HG03558 (cell line): ENCODE data around the gene RACK1.
"Not testable (repeated sequence)": the region's sequence is repeated elsewhere in the genome, so short reads cannot be mapped to it uniquely, and the experiment has no call there.

Experiments used
- ATAC-seq: cut with Tn5 transposase; IDR thresholded peaks from one replicate; pipeline ENCODE4 v1.9.1; 2021; ENCODE audit warnings: moderate number of reproducible peaks; ENCODE audit not compliant: unreplicated experiment; ENCODE audit errors: extremely low read depth

RACK1 gene

GRCh38 chr5:181243564-181244343, at the start of gene RACK1:
Gene RACK1, minus strand, starts transcription at chr5:181243906. Its CDS starts 106 bp downstream, at chr5:181243800.
- ATAC-seq = peak; percentile 51

GRCh38 chr5:181287331-181287730, 43.6 kb upstream of the RACK1 start:
- not testable (repeated sequence) for ATAC-seq

GRCh38 chr5:181285962-181286705, 42.4 kb upstream of the RACK1 start:
- ATAC-seq = not testable (repeated sequence)

GRCh38 chr5:181283841-181284755, 40.4 kb upstream of the RACK1 start:
- ATAC-seq = not testable (repeated sequence)

GRCh38 chr5:181283347-181283746, 39.6 kb upstream of the RACK1 start:
- no peak for ATAC-seq

GRCh38 chr5:181282874-181283273, 39.2 kb upstream of the RACK1 start:
- no peak for ATAC-seq

GRCh38 chr5:181282415-181282814, 38.7 kb upstream of the RACK1 start:
- ATAC-seq = not testable (repeated sequence)

- no peak for ATAC-seq
These were observed 38.2 kb upstream of the RACK1 start for GRCh38 chr5:181281984-181282316.

GRCh38 chr5:181281077-181281983, 37.6 kb upstream of the RACK1 start:
- no peak for ATAC-seq

GRCh38 chr5:181280251-181280762, 36.6 kb upstream of the RACK1 start:
- ATAC-seq = no peak

- ATAC-seq = not testable (repeated sequence)
These were observed 29.7 kb upstream of the RACK1 start for GRCh38 chr5:181273433-181273744.

GRCh38 chr5:181271081-181271480, 27.4 kb upstream of the RACK1 start:
- no peak for ATAC-seq

- not testable (repeated sequence) for ATAC-seq
These were observed 24.2 kb upstream of the RACK1 start for GRCh38 chr5:181267907-181268306.

GRCh38 chr5:181267291-181267904, 23.7 kb upstream of the RACK1 start:
- not testable (repeated sequence) for ATAC-seq

GRCh38 chr5:181265092-181265671, 21.5 kb upstream of the RACK1 start:
- no peak for ATAC-seq

GRCh38 chr5:181263633-181264032, 19.9 kb upstream of the RACK1 start:
- ATAC-seq = no peak

GRCh38 chr5:181261320-181262049, 17.8 kb upstream of the RACK1 start:
- peak; percentile 18 for ATAC-seq

- peak; percentile 70 for ATAC-seq
These were observed 17.1 kb upstream of the RACK1 start, which contains the start of gene TRIM52 for GRCh38 chr5:181260720-181261319. Gene TRIM52, minus strand, starts transcription at chr5:181261143. Its CDS starts 330 bp downstream, at chr5:181260813.
